ENCODE results near the gene INO80B.
A peak's percentile ranks its signal among the peaks of the same experiment; 100 is the strongest.

The INO80B gene

DNA sequence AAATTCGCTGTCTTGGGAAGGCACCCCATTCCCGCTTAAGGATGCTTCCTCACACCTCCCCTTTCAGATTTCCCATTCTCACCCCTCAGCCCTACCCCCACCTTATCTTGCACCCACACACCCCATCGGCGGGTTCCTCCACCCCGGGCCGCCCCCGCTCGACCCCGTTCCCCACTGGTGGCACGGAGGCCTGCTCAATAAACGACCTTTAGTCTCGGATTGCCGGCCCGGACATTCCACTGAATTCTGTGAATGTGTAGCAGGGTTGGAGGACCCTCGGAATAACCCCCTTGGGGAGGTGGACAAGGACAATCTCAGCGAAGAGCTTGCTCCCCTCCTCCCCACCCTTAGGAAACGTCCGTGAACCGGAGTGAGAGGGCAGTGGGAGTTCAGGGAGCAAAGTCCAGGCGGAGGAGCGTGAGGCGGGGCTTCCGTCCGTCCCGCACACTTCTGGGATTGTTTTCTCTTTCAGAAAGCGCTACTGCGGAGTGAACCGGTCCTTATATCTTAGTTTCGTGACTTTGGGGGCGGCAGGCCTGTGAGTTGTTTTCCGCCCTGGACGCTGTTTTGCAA lies 47.3 kb downstream of the INO80B start:
- DNase-seq (ENCODE audit: low read depth in 2 of 2), result no peak

DNA sequence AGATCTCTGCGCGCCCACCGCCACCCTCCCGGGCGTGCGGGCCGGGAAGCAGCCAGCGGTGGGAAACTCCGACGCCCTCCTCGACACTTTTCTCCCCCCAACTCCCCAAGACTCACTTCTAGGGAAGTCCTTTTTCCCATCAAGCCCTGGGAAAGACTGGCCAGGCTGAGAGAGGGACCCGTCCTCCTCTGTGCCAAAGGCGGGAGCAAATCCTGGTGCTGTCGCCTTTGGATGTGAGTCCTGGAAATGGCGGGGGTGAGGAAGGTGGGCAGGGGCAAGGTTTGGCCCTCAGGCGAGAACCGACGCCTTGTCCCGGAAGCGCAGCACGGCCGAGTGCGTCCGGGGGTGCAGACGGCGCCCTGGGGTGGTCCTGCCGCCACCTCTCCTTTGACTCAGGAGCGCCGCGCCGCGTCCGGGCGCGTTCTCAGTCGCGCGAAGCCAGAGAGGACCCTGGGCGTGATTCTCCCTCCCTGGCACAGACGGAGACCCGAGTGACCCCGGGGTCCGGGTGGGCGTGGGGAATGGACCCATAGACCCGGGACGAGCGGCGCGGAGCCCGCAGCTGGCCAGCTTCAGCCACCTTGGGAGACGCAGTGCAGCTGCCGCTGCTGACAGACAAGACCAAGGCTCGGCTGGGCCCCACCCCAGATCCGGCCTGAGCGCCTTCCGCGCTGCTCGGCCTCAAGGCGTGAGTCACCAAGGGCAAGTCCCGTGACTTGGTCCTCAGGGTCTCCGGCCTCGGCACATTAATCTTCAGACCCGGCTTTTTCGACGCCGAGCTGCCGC lies 48.0 kb downstream of the INO80B start:
- peak in 1 of 2 experiments; percentile 41 for DNase-seq (ENCODE audit: low read depth in 2 of 2)

DNA sequence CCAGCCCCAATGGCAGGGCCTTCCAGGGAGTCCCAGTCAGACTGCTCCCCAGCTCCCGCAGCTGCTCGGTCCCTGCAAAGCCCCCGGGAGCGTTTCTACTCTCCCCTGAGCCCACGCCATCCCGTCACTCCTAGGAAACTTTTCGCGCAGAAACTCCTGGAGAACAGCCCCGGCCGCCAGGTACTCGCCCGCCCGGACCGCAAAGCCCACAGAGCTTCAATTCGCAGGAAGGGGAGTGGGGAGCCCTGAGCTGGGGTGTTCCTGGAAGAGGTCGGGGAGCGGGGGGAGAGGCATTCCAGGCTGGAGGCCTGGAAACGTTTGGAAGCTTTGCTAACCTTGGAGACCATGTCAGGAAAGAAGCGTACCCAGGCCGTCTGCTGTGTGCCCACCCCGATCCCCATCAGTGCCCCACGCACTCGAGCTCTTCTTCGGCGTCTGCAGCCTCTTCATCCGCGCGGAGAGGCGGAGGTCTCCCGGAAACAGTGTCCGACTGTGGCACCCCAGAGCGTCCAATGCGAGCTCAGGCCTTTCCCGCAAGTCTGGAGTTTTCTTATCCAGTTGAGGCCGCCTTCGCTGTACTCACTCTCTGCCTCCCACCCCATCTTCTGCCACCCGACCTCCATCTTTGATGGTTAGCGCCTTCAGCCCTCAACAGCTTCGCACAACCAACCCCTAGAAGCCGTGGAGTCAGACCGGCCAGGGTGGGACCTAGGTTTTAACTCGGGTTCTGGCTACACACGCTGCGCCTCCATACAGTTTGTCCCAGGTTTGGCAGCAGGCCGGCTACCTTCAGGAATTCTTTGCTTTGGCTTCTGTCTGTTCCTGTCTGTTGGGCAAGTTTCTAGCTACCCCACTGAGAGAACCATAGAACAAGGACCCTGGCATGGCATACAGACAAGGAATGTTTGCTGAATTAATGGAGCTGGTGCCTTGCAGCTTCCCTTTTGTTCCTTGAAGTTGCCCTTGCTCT lies 48.9 kb downstream of the INO80B start:
- DNase-seq (ENCODE audit: low read depth in 2 of 2), result no peak

DNA sequence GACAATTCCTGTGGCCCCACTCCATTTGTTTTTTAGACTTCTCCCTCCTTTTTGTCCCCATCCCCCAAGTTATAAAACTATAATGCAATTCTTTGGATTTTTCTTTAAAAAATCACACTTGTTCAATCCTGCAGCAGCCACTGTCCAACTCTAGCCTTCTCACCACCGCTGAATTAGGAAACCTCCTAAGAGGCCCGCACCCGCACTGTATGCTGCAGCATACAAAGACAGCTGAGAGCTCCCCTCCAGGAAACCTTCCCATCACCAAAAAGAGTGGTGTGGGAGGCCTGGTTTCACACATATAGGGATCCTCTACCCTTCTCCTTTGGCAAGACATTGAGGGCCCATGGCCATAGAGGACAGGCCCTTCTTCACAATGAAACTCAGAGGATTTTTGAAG lies 49.7 kb downstream of the INO80B start:
- DNase-seq (ENCODE audit: low read depth in 2 of 2), result no peak

DNA sequence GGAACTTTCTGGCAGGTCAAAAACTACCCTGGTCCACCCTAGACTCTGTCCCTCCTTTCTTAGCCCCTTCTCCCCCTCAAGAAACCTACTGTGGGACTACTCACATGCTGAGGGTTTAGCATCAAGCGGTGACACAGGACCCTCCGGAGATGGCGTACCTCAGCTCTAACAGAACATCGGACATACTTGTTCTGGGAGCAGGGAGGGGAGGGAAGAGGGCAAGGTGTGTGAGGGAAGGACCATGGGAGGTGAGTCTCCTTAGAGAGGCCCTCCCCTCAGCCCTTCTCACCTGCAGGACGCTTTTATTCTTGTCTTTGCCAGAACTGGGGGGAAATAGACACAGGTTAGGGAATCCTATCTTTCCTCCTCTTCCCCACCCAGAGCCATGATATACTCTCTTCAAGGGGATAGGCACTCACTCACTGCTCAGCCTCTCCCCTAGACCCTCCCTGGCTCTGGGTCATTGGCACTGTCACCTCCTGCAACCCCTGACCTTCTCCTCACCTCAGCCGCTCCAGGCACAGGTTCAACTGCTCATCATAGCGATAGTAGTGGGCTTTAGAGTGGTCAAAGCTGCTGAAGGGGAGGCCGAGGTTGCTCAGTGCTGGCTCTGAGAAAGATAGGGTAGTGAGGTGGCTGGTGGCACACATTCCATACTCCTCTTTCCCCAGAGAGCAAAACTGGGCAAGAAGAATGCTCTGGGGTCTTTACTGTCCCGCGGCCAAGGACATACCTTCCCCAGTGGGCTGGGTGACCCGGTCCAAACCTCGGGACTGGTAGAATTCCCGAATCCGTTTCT lies 50.8 kb downstream of the INO80B start:
- DNase-seq (ENCODE audit: low read depth in 2 of 2), result no peak

DNA sequence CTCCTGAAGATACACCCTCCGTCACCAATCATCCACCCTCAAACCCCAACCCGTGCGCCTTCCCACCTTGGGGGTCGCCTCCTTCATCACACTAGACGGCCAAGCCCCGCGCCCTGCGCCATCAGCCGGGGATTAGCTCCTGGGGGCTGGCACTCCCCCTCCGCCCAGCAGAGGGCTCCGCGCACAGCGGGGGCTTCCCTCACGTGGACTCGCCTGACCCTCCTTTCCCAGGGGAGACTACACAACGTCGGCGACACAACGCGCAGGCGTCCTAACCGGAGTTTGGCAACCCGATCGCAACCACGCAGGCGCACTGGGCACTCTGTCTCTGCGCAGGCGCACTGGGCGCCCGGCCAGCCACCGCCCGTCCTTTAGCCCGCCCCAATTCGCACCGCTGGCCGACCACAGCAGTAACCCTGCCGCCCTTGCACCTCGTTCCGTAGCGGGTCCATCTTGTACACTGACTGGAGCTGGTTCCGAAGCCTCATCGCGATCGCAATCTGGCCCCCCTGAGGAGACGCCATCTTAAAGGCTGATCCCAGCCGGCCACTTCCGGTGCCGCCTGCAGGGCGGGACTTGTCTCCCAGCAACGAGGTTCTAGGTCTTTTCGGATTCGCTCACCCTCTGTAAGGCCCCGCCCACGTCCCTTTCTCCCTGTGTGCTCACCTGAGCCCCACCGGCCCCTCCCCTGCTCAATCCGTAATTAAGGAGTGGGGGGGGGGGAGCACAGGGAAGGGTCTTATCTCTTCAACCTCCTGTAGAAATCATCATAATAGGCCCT lies 52.4 kb downstream of the INO80B start, which contains the start of gene PCGF1:
Gene PCGF1, minus strand, starts transcription at position 551 of the 781 bp plus-strand sequence. Its CDS starts 27 bp downstream, at position 524.
- DNase-seq (ENCODE audit: low read depth in 2 of 2), result peak; percentile 96 to 97

Measured in fibroblast of skin of left quadriceps (primary cell).